GM23338 (cell line): ENCODE measurements around the gene CCNY. TPM values are rescaled to one million over a fixed set of nuclear protein-coding genes. Genes with fewer than 3 reads are reported as not detected.

Experiments used
- ATAC-seq: fragments of 200-7000 bp; cut with Tn5 transposase; 3 replicates; pipeline ENCODE4 v1.9.1; 2020
- DNase-seq: peaks from one replicate; pipeline ENCODE4 v3.0.0-alpha.2; 2015; ENCODE audit warnings: low spot score
- H2AFZ ChIP-seq: fragments of 200-600 bp; sonication (generic); 2 replicates; pipeline ENCODE4 v1.8.0; 2016; ENCODE audit warnings: antibody characterized with exemption, mild to moderate bottlenecking, moderate library complexity
- H3F3A ChIP-seq: fragments of 200-600 bp; sonication (generic); replicated peaks from 2 replicates; pipeline ENCODE4 v1.8.0; 2017; ENCODE audit warnings: antibody characterized with exemption, mixed run types, low read depth
- H3K27ac ChIP-seq: fragments of 200-600 bp; sonication (generic); 2 replicates; pipeline ENCODE4 v1.6.1; 2016; ENCODE audit warnings: low read depth
- H3K27me3 ChIP-seq: fragments of 200-600 bp; sonication (generic); 2 replicates; pipeline ENCODE4 v1.8.0; 2016; ENCODE audit warnings: mild to moderate bottlenecking, mixed run types, moderate library complexity; ENCODE audit not compliant: insufficient read depth
- H3K36me3 ChIP-seq: fragments of 200-600 bp; sonication (generic); 2 replicates; pipeline ENCODE4 v1.8.0; 2016; ENCODE audit warnings: mild to moderate bottlenecking; ENCODE audit not compliant: insufficient read depth
- H3K4me1 ChIP-seq: fragments of 200-600 bp; sonication (generic); 2 replicates; pipeline ENCODE4 v1.8.0; 2016; ENCODE audit warnings: mild to moderate bottlenecking, moderate library complexity; ENCODE audit not compliant: insufficient read depth
- H3K4me2 ChIP-seq: fragments of 200-600 bp; sonication (generic); 2 replicates; pipeline ENCODE4 v1.7.1; 2017; ENCODE audit warnings: mixed run types
- H3K4me3 ChIP-seq: fragments of 200-600 bp; sonication (generic); 2 replicates; pipeline ENCODE4 v1.6.1; 2016; ENCODE audit warnings: mixed run types
- H3K79me2 ChIP-seq: fragments of 200-600 bp; sonication (generic); replicated peaks from 2 replicates; pipeline ENCODE4 v1.8.0; 2017; ENCODE audit warnings: mild to moderate bottlenecking; ENCODE audit not compliant: insufficient read depth
- H3K9me2 ChIP-seq: fragments of 200-600 bp; sonication (generic); 2 replicates; pipeline ENCODE4 v1.8.0; 2017; ENCODE audit not compliant: insufficient read depth
- H4K20me1 ChIP-seq: fragments of 200-600 bp; sonication (generic); replicated peaks from 2 replicates; pipeline ENCODE4 v1.8.0; 2017; ENCODE audit warnings: mild to moderate bottlenecking; ENCODE audit not compliant: insufficient read depth
- H3K27ac Mint-ChIP-seq: 2 replicates; pipeline ENCODE4 v1.8.0; 2020; ENCODE audit warnings: inconsistent platforms, mild to moderate bottlenecking, moderate library complexity, mixed read lengths
- H3K27me3 Mint-ChIP-seq: 3 replicates; pipeline ENCODE4 v1.8.0; 2022; ENCODE audit warnings: low read depth, mild to moderate bottlenecking, moderate library complexity, mixed read lengths, inconsistent platforms; ENCODE audit not compliant: insufficient read depth, poor library complexity
- H3K36me3 Mint-ChIP-seq: 3 replicates; pipeline ENCODE4 v1.8.0; 2021; ENCODE audit warnings: low read depth, mild to moderate bottlenecking, inconsistent platforms, moderate library complexity, mixed read lengths
- H3K4me1 Mint-ChIP-seq: 3 replicates; pipeline ENCODE4 v1.8.0; 2020; ENCODE audit warnings: mild to moderate bottlenecking, inconsistent platforms, mixed read lengths
- H3K4me3 Mint-ChIP-seq: 3 replicates; pipeline ENCODE4 v1.8.0; 2021; ENCODE audit warnings: moderate library complexity, mild to moderate bottlenecking, inconsistent platforms, mixed read lengths
- H3K9me3 Mint-ChIP-seq: 3 replicates; pipeline ENCODE4 v1.8.0; 2020; ENCODE audit warnings: moderate library complexity, mild to moderate bottlenecking, inconsistent platforms, mixed read lengths
- CREB1 ChIP-seq: fragments of 250-450 bp; sonication (Bioruptor Pico); IDR thresholded peaks from 2 replicates; pipeline ENCODE4 v1.5.0; 2020; ENCODE audit warnings: low read depth, mild to moderate bottlenecking, moderate library complexity
- CTCF ChIP-seq, 2 experiments: fragments of 200-600 bp in 1 of 2; sonication (generic) in 1 of 2; conservative IDR thresholded peaks; 2 replicates each; pipeline versions ENCODE4 v1.5.1 to v1.6.1; 2016 to 2017; ENCODE audit warnings: antibody characterized with exemption in 2 of 2, low read depth in 2 of 2, mild to moderate bottlenecking in 2 of 2, moderate library complexity in 1 of 2
- ETS1 ChIP-seq: IDR thresholded peaks from 2 replicates; pipeline ENCODE4 v1.6.1; 2016; ENCODE audit warnings: antibody characterized with exemption
- NANOG ChIP-seq: IDR thresholded peaks from 2 replicates; pipeline ENCODE4 v1.6.1; 2016; ENCODE audit warnings: antibody characterized with exemption, borderline replicate concordance
- POLR2AphosphoS5 ChIP-seq: IDR thresholded peaks from 2 replicates; pipeline ENCODE4 v1.6.1; 2016; ENCODE audit warnings: antibody characterized with exemption, low read depth
- REST ChIP-seq: IDR thresholded peaks from one replicate; pipeline ENCODE4 v1.6.1; 2018; ENCODE audit warnings: antibody characterized with exemption; ENCODE audit not compliant: unreplicated experiment
- STAT1 ChIP-seq: IDR thresholded peaks from one replicate; pipeline ENCODE4 v1.6.1; 2016; ENCODE audit warnings: antibody characterized with exemption; ENCODE audit not compliant: unreplicated experiment
- ZNF114 ChIP-seq: fragments of 250-450 bp; sonication (Bioruptor Pico); IDR thresholded peaks from 2 replicates; pipeline ENCODE4 v1.5.0; 2020; ENCODE audit warnings: mild to moderate bottlenecking, moderate library complexity
- polyA plus RNA-seq: library from polyadenylated mRNA; unstranded; fragments of >200 nt; fragmentation: Nextera tagmentation; extraction: Ambion mirVana; gene quantifications from 2 replicates; pipeline ENCODE4 v1.2.1, GENCODE V29; 2016
- total RNA-seq: library from RNA; depleted of rRNA; stranded (reverse); fragments of >200 nt; shearing (Covaris generic); gene quantifications from 2 replicates; pipeline ENCODE4 v1.2.3, GENCODE V29; 2014

Gene CCNY
- total and polyA plus RNA-seq, 2 experiments from 2014 or later = 14.2 to 29.0 TPM

GRCh38 chr10:35495521-35496119 lies 159.3 kb downstream of the CCNY start (continued):
- TF ChIP-seq CTCF (conservative IDR thresholded peaks at IDR 0.05; ENCODE audit: low read depth in 2 of 2) (no peak), POLR2AphosphoS5 (no peak), STAT1 (no peak), CREB1 (CRISPR knock-in tag) (no peak), REST (no peak), ZNF114 (CRISPR knock-in tag) (no peak)

GRCh38 chr10:35497909-35498308 lies 161.6 kb downstream of the CCNY start:
- peaks cover 49% of the 10 kb centered on the region for H3K4me1 Mint-ChIP-seq
- no peak overlapping the region; the same call in 1 of the 2 replicates for H3K27ac Mint-ChIP-seq
- TF ChIP-seq ZNF114 (CRISPR knock-in tag) (no peak), REST (no peak), NANOG (no peak), ETS1 (no peak), POLR2AphosphoS5 (no peak)

More at GRCh38 chr10:35497909-35498308, 161.6 kb downstream of the CCNY start:
- H3K4me1 ChIP-seq = peaks cover 33% of the 10 kb centered on the region
- no peaks in the 10 kb centered on the region for H3K27me3 ChIP-seq
- no peak for ATAC-seq
- H3K4me3 ChIP-seq = no peak overlapping the region
- Mint-ChIP-seq H3K27me3 (peaks cover 2% of the 10 kb centered on the region), H3K4me3 (no peak overlapping the region), H3K9me3 (no peaks in the 10 kb centered on the region), H3K36me3 (no peaks in the 10 kb centered on the region)
- DNase-seq = no peak
- no peak overlapping the region for H3K27ac ChIP-seq
- no peaks in the 10 kb centered on the region for H3K9me2 ChIP-seq
- peaks cover 39% of the 10 kb centered on the region for H3K79me2 ChIP-seq
- H4K20me1 ChIP-seq = no peaks in the 10 kb centered on the region
- H2AFZ ChIP-seq = no peak overlapping the region
- H3K36me3 ChIP-seq = no peaks in the 10 kb centered on the region
- H3K4me2 ChIP-seq = no peak overlapping the region
- H3F3A ChIP-seq = no peaks in the 10 kb centered on the region
